ENCODE data around the gene EAF1.

- no peak for TF ChIP-seq EZH2 (IDR thresholded peaks at IDR 0.05; ENCODE audit: borderline replicate concordance, insufficient read depth, low read depth, low read length, poor library complexity, severe bottlenecking)
- TF ChIP-seq, protein P1, sequence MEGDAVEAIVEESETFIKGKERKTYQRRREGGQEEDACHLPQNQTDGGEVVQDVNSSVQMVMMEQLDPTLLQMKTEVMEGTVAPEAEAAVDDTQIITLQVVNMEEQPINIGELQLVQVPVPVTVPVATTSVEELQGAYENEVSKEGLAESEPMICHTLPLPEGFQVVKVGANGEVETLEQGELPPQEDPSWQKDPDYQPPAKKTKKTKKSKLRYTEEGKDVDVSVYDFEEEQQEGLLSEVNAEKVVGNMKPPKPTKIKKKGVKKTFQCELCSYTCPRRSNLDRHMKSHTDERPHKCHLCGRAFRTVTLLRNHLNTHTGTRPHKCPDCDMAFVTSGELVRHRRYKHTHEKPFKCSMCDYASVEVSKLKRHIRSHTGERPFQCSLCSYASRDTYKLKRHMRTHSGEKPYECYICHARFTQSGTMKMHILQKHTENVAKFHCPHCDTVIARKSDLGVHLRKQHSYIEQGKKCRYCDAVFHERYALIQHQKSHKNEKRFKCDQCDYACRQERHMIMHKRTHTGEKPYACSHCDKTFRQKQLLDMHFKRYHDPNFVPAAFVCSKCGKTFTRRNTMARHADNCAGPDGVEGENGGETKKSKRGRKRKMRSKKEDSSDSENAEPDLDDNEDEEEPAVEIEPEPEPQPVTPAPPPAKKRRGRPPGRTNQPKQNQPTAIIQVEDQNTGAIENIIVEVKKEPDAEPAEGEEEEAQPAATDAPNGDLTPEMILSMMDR (IDR thresholded peaks at IDR 0.05) = no peak
Observed at GRCh38 chr3:15462451-15462850, 35.1 kb downstream of the EAF1 start.

Measured in B cell (primary cell).